Adrenal gland (tissue), 5 donors: Measurements from ENCODE around the gene EXOC4.

Experiments
- POLR2A ChIP-seq, 2 donors: fragments of 450-650 bp; IDR thresholded peaks; one replicate each; pipeline ENCODE4 v1.6.1; 2017; ENCODE audit warnings: antibody characterized with exemption in 2 of 2, mild to moderate bottlenecking in 2 of 2, moderate library complexity in 1 of 2
- TF ChIP-seq, protein P1 (sequence below), 6 experiments: fragments of 450-650 bp in 4 of 6; fragments of 200-600 bp in 2 of 6; sonication (generic) in 1 of 6; IDR thresholded peaks; 1 replicate in 5 of 6; 2 replicates in 1 of 6; pipeline versions ENCODE4 v1.5.1 to v1.8.0; 2016 to 2021; ENCODE audit warnings: antibody characterized with exemption in 6 of 6, mild to moderate bottlenecking in 2 of 6, moderate library complexity in 1 of 6
- donor health status: DM: no; HTN: no; CAD: no.

GRCh38 chr7:133790911-133791310 lies 538.0 kb downstream of the EXOC4 start:
- TF ChIP-seq, protein P1, sequence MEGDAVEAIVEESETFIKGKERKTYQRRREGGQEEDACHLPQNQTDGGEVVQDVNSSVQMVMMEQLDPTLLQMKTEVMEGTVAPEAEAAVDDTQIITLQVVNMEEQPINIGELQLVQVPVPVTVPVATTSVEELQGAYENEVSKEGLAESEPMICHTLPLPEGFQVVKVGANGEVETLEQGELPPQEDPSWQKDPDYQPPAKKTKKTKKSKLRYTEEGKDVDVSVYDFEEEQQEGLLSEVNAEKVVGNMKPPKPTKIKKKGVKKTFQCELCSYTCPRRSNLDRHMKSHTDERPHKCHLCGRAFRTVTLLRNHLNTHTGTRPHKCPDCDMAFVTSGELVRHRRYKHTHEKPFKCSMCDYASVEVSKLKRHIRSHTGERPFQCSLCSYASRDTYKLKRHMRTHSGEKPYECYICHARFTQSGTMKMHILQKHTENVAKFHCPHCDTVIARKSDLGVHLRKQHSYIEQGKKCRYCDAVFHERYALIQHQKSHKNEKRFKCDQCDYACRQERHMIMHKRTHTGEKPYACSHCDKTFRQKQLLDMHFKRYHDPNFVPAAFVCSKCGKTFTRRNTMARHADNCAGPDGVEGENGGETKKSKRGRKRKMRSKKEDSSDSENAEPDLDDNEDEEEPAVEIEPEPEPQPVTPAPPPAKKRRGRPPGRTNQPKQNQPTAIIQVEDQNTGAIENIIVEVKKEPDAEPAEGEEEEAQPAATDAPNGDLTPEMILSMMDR (IDR thresholded peaks at IDR 0.05) = no peak
- no peak for TF ChIP-seq POLR2A (IDR thresholded peaks at IDR 0.05)
